ENCODE measurements around the gene PDE4DIP.
"Not testable (repeated sequence)": the region's sequence is repeated elsewhere in the genome, so short reads cannot be mapped to it uniquely, and the experiment has no call there.

PDE4DIP gene

DNA sequence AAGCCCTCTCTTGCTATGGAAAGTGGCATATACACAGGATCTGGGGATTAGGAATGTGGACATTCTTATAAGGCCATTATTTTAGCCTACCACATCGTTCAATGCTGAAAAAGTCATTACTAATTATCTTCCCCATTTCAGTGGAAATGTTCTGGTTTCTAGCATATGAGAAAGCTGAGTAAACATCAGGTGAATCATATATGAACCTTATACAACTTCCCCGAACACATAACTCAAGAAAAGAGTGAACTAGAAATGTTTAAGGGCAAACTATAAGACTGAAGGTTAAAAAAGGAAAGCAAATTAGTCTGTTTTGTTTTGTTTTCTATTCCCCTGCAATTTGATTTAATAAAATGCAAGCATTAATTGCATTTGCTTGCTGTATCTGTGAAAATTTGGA, 6.1 kb downstream of the PDE4DIP start:
- H3K4me1 ChIP-seq (ENCODE audit: insufficient read depth, insufficient read length); H3K27me3 ChIP-seq (ENCODE audit: insufficient read depth, insufficient read length): not testable (repeated sequence)

DNA sequence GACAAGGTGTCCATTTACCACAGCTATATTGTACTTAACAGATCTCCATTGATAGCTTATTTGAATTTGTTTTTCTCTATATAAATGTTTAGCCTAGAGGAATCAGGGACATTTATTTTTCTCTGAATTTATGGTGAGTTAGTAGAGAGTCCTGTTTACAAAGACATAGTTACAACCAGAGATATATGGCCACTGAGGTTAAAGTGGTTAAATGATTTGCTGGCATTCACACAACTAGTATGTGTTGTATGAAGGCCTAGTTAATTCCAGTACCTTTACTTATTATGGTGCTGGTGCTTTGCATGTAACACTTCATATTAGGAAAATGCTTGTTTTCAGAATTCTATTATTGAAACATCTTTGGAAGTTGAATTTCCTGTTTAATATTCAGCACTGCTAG, 6.6 kb downstream of the PDE4DIP start:
- not testable (repeated sequence) for H3K4me3 ChIP-seq (ENCODE audit: insufficient read length, low read depth); H3K36me3 ChIP-seq (ENCODE audit: insufficient read depth, insufficient read length, low read length); H3K9me3 ChIP-seq (ENCODE audit: insufficient read depth, low read length); H3K27me3 ChIP-seq (ENCODE audit: insufficient read depth, insufficient read length); H3K4me1 ChIP-seq (ENCODE audit: insufficient read depth, insufficient read length); DNase-seq (ENCODE audit: low read depth, low spot score); H3K9ac ChIP-seq (ENCODE audit: insufficient read length, low read depth)

More for the DNA sequence above, 6.1 kb downstream of the PDE4DIP start:
- not testable (repeated sequence) for H3K9ac ChIP-seq (ENCODE audit: insufficient read length, low read depth); H3K36me3 ChIP-seq (ENCODE audit: insufficient read depth, insufficient read length, low read length); H3K4me3 ChIP-seq (ENCODE audit: insufficient read length, low read depth); H3K9me3 ChIP-seq (ENCODE audit: insufficient read depth, low read length); DNase-seq (ENCODE audit: low read depth, low spot score)

GRCh38 chr1:148851684-148852083, 7.5 kb downstream of the PDE4DIP start:
- H3K4me3 ChIP-seq (ENCODE audit: insufficient read length, low read depth); H3K9ac ChIP-seq (ENCODE audit: insufficient read length, low read depth); H3K4me1 ChIP-seq (ENCODE audit: insufficient read depth, insufficient read length); H3K9me3 ChIP-seq (ENCODE audit: insufficient read depth, low read length); H3K27me3 ChIP-seq (ENCODE audit: insufficient read depth, insufficient read length); DNase-seq (ENCODE audit: low read depth, low spot score); H3K36me3 ChIP-seq (ENCODE audit: insufficient read depth, insufficient read length, low read length): not testable (repeated sequence)

GRCh38 chr1:148853363-148853762, 9.1 kb downstream of the PDE4DIP start:
- not testable (repeated sequence) for H3K9me3 ChIP-seq (ENCODE audit: insufficient read depth, low read length); DNase-seq (ENCODE audit: low read depth, low spot score); H3K4me3 ChIP-seq (ENCODE audit: insufficient read length, low read depth)

GRCh38 chr1:148854063-148854462, 9.8 kb downstream of the PDE4DIP start:
- not testable (repeated sequence) for H3K4me1 ChIP-seq (ENCODE audit: insufficient read depth, insufficient read length); H3K4me3 ChIP-seq (ENCODE audit: insufficient read length, low read depth); H3K9ac ChIP-seq (ENCODE audit: insufficient read length, low read depth); H3K27me3 ChIP-seq (ENCODE audit: insufficient read depth, insufficient read length); H3K36me3 ChIP-seq (ENCODE audit: insufficient read depth, insufficient read length, low read length); H3K9me3 ChIP-seq (ENCODE audit: insufficient read depth, low read length); DNase-seq (ENCODE audit: low read depth, low spot score)

More at GRCh38 chr1:148853363-148853762, 9.1 kb downstream of the PDE4DIP start:
- H3K27me3 ChIP-seq (ENCODE audit: insufficient read depth, insufficient read length); H3K9ac ChIP-seq (ENCODE audit: insufficient read length, low read depth); H3K36me3 ChIP-seq (ENCODE audit: insufficient read depth, insufficient read length, low read length); H3K4me1 ChIP-seq (ENCODE audit: insufficient read depth, insufficient read length): not testable (repeated sequence)

DNA sequence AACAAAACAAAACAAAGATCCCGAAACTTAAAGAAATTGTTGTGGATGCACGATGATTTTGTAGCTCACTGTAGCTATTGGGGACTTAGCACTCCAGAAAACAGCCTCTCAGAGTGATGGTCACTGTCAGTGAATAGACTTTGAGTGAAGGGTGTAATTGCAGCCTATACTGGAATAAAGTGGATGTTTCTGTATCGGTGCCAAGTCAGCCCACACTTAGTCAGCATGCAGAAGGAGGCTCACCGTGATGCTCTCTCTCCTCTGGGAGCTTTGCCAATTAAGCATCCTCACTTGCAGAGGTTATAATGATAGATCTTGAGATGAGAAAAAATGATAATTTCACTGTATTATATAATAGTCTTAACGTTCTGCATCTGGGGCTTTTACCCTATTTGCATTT, 11.1 kb downstream of the PDE4DIP start:
- not testable (repeated sequence) for H3K4me1 ChIP-seq (ENCODE audit: insufficient read depth, insufficient read length); H3K9me3 ChIP-seq (ENCODE audit: insufficient read depth, low read length); H3K36me3 ChIP-seq (ENCODE audit: insufficient read depth, insufficient read length, low read length); H3K4me3 ChIP-seq (ENCODE audit: insufficient read length, low read depth); H3K27me3 ChIP-seq (ENCODE audit: insufficient read depth, insufficient read length); DNase-seq (ENCODE audit: low read depth, low spot score); H3K9ac ChIP-seq (ENCODE audit: insufficient read length, low read depth)

- not testable (repeated sequence) for H3K9me3 ChIP-seq (ENCODE audit: insufficient read depth, low read length); H3K27me3 ChIP-seq (ENCODE audit: insufficient read depth, insufficient read length); H3K9ac ChIP-seq (ENCODE audit: insufficient read length, low read depth); H3K4me3 ChIP-seq (ENCODE audit: insufficient read length, low read depth); H3K4me1 ChIP-seq (ENCODE audit: insufficient read depth, insufficient read length); H3K36me3 ChIP-seq (ENCODE audit: insufficient read depth, insufficient read length, low read length); DNase-seq (ENCODE audit: low read depth, low spot score)
These were observed 15.8 kb downstream of the PDE4DIP start for GRCh38 chr1:148860049-148860448.

GRCh38 chr1:148860579-148861259, 16.5 kb downstream of the PDE4DIP start:
- H3K9me3 ChIP-seq (ENCODE audit: insufficient read depth, low read length); H3K9ac ChIP-seq (ENCODE audit: insufficient read length, low read depth); H3K4me1 ChIP-seq (ENCODE audit: insufficient read depth, insufficient read length); H3K4me3 ChIP-seq (ENCODE audit: insufficient read length, low read depth); H3K36me3 ChIP-seq (ENCODE audit: insufficient read depth, insufficient read length, low read length); DNase-seq (ENCODE audit: low read depth, low spot score); H3K27me3 ChIP-seq (ENCODE audit: insufficient read depth, insufficient read length): not testable (repeated sequence)

- H3K36me3 ChIP-seq (ENCODE audit: insufficient read depth, insufficient read length, low read length); H3K9me3 ChIP-seq (ENCODE audit: insufficient read depth, low read length); H3K27me3 ChIP-seq (ENCODE audit: insufficient read depth, insufficient read length); H3K4me1 ChIP-seq (ENCODE audit: insufficient read depth, insufficient read length); H3K9ac ChIP-seq (ENCODE audit: insufficient read length, low read depth); H3K4me3 ChIP-seq (ENCODE audit: insufficient read length, low read depth); DNase-seq (ENCODE audit: low read depth, low spot score): not testable (repeated sequence)
These were observed 18.4 kb downstream of the PDE4DIP start for GRCh38 chr1:148862590-148862989.

DNA sequence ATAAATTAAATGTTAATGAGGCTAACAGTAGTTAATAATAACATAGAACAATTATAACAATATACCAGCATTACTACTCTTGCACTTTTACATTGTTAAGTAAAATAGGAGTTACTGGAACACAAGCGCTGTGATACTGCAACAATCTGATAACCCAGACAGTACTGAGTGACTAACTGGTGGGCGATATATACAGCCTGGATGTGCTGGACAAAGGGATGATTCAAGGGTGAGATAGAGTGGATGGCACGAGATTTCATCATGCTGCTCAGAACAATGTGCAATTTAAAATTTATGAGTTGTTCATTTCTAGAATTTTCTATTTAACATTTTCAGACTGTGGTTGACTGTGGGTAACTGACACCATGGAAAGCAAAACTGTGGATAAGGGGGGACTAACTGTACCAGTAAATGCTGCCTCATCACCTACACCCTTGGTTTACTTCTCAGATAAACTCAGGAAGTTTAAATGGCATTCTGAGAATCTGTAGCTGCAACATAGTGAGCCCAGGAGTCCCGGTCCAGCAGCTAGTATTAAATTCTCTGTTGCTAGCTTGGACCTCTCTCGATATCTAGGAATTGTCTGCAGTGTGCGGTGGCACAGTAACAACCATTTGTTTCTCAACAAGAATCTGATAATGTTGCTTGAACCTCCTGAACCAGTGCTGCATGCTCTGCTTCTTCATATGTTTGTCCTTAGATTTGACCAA, 24.9 kb downstream of the PDE4DIP start:
- H3K4me3 ChIP-seq (ENCODE audit: insufficient read length, low read depth); H3K36me3 ChIP-seq (ENCODE audit: insufficient read depth, insufficient read length, low read length); DNase-seq (ENCODE audit: low read depth, low spot score); H3K9ac ChIP-seq (ENCODE audit: insufficient read length, low read depth); H3K27me3 ChIP-seq (ENCODE audit: insufficient read depth, insufficient read length); H3K4me1 ChIP-seq (ENCODE audit: insufficient read depth, insufficient read length); H3K9me3 ChIP-seq (ENCODE audit: insufficient read depth, low read length): not testable (repeated sequence)

DNA sequence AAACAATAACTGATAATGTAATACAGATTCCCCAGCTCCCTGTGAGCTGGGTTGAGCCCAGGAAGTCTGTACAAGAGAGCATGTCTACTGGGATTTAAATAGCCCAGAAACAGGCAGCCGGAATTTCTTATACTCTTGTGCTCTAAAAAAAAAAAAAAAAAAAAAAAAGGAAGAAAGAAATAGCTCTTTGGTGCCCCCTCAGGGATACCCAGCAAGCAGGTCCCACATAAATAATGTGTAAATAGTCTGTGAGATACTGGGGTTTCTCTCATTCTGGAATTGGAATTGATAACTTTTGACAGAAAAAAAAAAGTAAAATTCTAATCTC, 25.4 kb downstream of the PDE4DIP start:
- H3K27me3 ChIP-seq (ENCODE audit: insufficient read depth, insufficient read length); H3K4me1 ChIP-seq (ENCODE audit: insufficient read depth, insufficient read length); H3K36me3 ChIP-seq (ENCODE audit: insufficient read depth, insufficient read length, low read length); DNase-seq (ENCODE audit: low read depth, low spot score); H3K9ac ChIP-seq (ENCODE audit: insufficient read length, low read depth); H3K4me3 ChIP-seq (ENCODE audit: insufficient read length, low read depth); H3K9me3 ChIP-seq (ENCODE audit: insufficient read depth, low read length): not testable (repeated sequence)

Data from NT2/D1 (cell line).